ENCODE results near the gene SLC7A6OS.

DNA sequence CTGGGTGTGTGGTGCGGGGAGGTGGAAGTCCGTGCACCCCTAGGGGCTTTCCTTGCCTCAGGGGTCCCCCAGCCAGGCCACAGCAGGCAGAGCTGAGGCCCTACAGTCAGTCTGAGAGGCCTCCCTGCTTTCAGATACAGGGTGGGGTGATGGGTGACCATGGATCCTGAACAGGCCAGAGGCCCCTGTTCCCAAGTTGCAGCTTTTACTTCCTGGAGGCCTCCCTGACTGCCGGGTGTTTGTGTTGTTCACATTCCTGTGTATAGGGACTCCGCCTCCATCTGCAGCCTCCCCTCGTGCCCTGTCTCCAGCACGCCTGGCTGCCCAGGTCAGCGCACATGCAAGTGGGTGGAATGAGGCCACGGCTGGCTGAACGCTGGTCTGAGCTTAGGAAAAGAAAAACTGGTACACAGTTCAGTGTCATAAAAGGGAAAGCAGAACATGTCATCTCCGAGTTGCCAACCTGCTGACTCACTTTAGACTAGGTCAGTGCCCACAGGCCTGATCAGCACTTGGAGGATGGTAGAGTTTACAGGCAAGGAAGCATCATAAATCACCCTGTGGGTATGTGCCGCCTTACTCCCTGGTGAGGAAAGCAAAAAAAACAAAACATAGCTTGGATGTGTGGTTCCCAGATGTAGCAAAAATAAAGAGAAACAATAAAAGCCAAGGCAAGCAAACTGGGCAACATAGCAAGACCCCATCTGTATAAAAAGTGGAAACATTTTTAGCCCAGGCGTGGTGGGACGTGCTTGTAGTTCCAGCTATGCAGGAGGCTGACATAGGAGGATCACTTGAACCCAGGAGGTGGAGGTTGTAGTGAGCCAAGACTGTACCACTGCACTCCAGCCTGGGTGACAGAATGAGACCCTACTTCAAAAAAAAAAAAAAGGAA lies 52.6 kb downstream of the SLC7A6OS start:
- TF ChIP-seq, protein P1, sequence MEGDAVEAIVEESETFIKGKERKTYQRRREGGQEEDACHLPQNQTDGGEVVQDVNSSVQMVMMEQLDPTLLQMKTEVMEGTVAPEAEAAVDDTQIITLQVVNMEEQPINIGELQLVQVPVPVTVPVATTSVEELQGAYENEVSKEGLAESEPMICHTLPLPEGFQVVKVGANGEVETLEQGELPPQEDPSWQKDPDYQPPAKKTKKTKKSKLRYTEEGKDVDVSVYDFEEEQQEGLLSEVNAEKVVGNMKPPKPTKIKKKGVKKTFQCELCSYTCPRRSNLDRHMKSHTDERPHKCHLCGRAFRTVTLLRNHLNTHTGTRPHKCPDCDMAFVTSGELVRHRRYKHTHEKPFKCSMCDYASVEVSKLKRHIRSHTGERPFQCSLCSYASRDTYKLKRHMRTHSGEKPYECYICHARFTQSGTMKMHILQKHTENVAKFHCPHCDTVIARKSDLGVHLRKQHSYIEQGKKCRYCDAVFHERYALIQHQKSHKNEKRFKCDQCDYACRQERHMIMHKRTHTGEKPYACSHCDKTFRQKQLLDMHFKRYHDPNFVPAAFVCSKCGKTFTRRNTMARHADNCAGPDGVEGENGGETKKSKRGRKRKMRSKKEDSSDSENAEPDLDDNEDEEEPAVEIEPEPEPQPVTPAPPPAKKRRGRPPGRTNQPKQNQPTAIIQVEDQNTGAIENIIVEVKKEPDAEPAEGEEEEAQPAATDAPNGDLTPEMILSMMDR (IDR thresholded peaks at IDR 0.05) = no peak
- TF ChIP-seq REST (IDR thresholded peaks at IDR 0.05; ENCODE audit: insufficient read depth in 1 of 2, low read depth in 2 of 2, low read length in 1 of 2) (no peak), POLR2AphosphoS5 (IDR thresholded peaks at IDR 0.05; ENCODE audit: low read depth, low read length) (no peak), TCF7L2 (IDR thresholded peaks at IDR 0.05; ENCODE audit: low read depth, low read length) (no peak)
